BE2C (cell line): Measurements from ENCODE around the gene NMRK2.
"Not testable (repeated sequence)": the region's sequence is repeated elsewhere in the genome, so short reads cannot be mapped to it uniquely, and the experiment has no call there.

Source experiments
- DNase-seq: peaks from one replicate; pipeline ENCODE4 v3.0.0-alpha.2; 2020
- H3K27me3 ChIP-seq: fragments of 250-450 bp; sonication (Bioruptor Pico); 2 replicates; pipeline ENCODE4 v1.5.1; 2020; ENCODE audit warnings: mild to moderate bottlenecking
- H3K36me3 ChIP-seq: fragments of 250-450 bp; sonication (Bioruptor Pico); 2 replicates; pipeline ENCODE4 v1.5.1; 2020; ENCODE audit warnings: mild to moderate bottlenecking
- H3K4me1 ChIP-seq: fragments of 250-450 bp; sonication (Bioruptor Pico); 2 replicates; pipeline ENCODE4 v1.5.1; 2020
- H3K4me3 ChIP-seq: 2 replicates; pipeline ENCODE4 v1.5.1; 2011; ENCODE audit warnings: low read depth, low read length
- H3K9me3 ChIP-seq: fragments of 250-450 bp; sonication (Bioruptor Pico); 2 replicates; pipeline ENCODE4 v1.5.1; 2020
- TF ChIP-seq, protein P1 (sequence below): IDR thresholded peaks from 2 replicates; pipeline ENCODE4 v1.5.1; 2012; ENCODE audit warnings: mild to moderate bottlenecking, low read depth, low read length

NMRK2 gene

DNA sequence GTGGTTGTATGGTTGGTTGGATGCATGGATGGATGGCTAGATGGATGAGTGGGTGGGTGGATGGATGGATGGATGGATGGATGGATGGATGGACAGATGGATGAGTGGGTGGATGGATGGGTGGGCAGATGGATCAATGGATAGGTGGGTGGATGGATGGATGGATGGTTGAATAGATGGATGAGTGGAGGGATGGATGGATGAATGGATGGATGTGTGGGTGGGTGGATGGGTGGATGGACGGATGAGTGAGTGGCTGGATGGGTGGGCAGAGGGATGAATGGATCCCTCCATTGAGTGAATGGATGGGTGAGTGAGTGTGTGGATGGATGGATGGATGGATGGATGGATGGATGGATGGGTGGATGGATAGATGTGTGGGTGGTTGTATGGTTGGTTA, 9.0 kb upstream of the NMRK2 start:
- Histone ChIP-seq H3K27me3 (no peaks in the 10 kb centered on the region), H3K9me3 (no peaks in the 10 kb centered on the region), H3K4me1 (no peaks in the 10 kb centered on the region), H3K4me3 (no peak overlapping the region), H3K36me3 (peaks cover 14% of the 10 kb centered on the region)
- TF ChIP-seq, protein P1, sequence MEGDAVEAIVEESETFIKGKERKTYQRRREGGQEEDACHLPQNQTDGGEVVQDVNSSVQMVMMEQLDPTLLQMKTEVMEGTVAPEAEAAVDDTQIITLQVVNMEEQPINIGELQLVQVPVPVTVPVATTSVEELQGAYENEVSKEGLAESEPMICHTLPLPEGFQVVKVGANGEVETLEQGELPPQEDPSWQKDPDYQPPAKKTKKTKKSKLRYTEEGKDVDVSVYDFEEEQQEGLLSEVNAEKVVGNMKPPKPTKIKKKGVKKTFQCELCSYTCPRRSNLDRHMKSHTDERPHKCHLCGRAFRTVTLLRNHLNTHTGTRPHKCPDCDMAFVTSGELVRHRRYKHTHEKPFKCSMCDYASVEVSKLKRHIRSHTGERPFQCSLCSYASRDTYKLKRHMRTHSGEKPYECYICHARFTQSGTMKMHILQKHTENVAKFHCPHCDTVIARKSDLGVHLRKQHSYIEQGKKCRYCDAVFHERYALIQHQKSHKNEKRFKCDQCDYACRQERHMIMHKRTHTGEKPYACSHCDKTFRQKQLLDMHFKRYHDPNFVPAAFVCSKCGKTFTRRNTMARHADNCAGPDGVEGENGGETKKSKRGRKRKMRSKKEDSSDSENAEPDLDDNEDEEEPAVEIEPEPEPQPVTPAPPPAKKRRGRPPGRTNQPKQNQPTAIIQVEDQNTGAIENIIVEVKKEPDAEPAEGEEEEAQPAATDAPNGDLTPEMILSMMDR, result no peak
- no peak for DNase-seq

- Histone ChIP-seq H3K36me3 (no peaks in the 10 kb centered on the region), H3K4me3 (no peak overlapping the region), H3K4me1 (no peaks in the 10 kb centered on the region), H3K27me3 (peaks cover 15% of the 10 kb centered on the region), H3K9me3 (no peaks in the 10 kb centered on the region)
- TF ChIP-seq, protein P1, result no peak
- DNase-seq, result no peak
Measured at GRCh38 chr19:3931041-3931440, 1.8 kb upstream of the NMRK2 start.

GRCh38 chr19:3936506-3937442, 3.9 kb downstream of the NMRK2 start:
- Histone ChIP-seq H3K4me3 (no peak overlapping the region), H3K36me3 (no peaks in the 10 kb centered on the region), H3K4me1 (no peaks in the 10 kb centered on the region), H3K27me3 (peaks cover 18% of the 10 kb centered on the region), H3K9me3 (no peaks in the 10 kb centered on the region)
- DNase-seq, result no peak
- TF ChIP-seq, protein P1, result no peak

DNA sequence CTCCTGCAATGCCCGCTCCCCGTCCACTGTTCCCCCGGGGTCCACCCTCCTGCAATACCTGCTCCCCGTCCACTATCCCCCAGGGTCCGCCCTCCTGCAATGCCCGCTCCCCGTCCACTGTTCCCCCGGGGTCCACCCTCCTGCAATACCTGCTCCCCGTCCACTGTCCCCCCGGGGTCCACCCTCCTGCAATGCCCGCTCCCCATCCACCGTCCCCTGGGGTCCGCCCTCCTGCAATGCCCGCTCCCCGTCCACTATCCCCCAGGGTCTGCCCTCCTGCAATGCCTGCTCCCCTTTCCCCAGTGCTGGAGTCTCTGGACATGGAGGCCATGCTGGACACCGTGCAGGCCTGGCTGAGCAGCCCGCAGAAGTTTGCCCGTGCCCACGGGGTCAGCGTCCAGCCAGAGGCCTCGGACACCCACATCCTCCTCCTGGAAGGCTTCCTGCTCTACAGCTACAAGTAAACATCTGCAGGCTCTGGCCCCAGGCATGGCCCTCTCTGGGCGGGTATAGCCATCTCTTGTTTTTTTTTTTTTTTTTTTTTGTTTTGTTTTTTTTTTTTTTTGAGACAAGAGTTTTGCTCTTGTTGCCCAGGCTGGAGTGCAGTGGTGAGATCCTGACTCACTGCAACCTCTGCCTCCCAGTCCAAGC, 5.6 kb downstream of the NMRK2 start:
- not testable (repeated sequence) for H3K4me1 ChIP-seq, H3K4me3 ChIP-seq, H3K36me3 ChIP-seq, H3K9me3 ChIP-seq, DNase-seq
- peaks cover 15% of the 10 kb centered on the region for H3K27me3 ChIP-seq

GRCh38 chr19:3942790-3943409, 10.0 kb downstream of the NMRK2 start:
- DNase-seq, result no peak
- Histone ChIP-seq H3K4me3 (no peak overlapping the region), H3K27me3 (no peaks in the 10 kb centered on the region), H3K9me3 (no peaks in the 10 kb centered on the region), H3K36me3 (no peaks in the 10 kb centered on the region), H3K4me1 (no peaks in the 10 kb centered on the region)
- TF ChIP-seq, protein P1, result no peak

- Histone ChIP-seq H3K9me3 (no peaks in the 10 kb centered on the region), H3K27me3 (no peaks in the 10 kb centered on the region), H3K36me3 (no peaks in the 10 kb centered on the region), H3K4me1 (no peaks in the 10 kb centered on the region), H3K4me3 (no peak overlapping the region)
- no peak for DNase-seq
- TF ChIP-seq, protein P1, result no peak
Measured at GRCh38 chr19:3944018-3944721, 11.3 kb downstream of the NMRK2 start.
